Skeletal muscle tissue (tissue), 2 donors: Measurements from ENCODE around the gene NOL3. TPM values are rescaled to one million over a fixed set of nuclear protein-coding genes. Genes with fewer than 3 reads are reported as not detected.

ENCODE experiments used
- small RNA-seq: library from RNA; depleted of rRNA; stranded (forward); fragments of <200 nt; gene quantifications from one replicate; pipeline ENCODE3, GENCODE V24; 2014
- total RNA-seq: library from RNA; depleted of rRNA; stranded (reverse); fragments of >200 nt; gene quantifications from one replicate; pipeline ENCODE4 v1.2.3, GENCODE V29; 2014

The NOL3 gene
- total RNA-seq, 1 donor from 2014 or later, result 11.0 TPM

Small RNA genes within 50 kb of the gene (small RNA-seq; reads per million reads assigned to genes)
- 2.1 reads per million, percentile 86 among the genes with 10 or more reads in this experiment for gene MIR328

Other genes starting within 250 kb of the NOL3 start
- 19.3 TPM for gene RRAD, start 245.0 kb upstream of the NOL3 start, total RNA-seq
- 95.0 TPM for gene CIAO2B, start 236.1 kb upstream of the NOL3 start, total RNA-seq
- gene CES2, start 235.0 kb upstream of the NOL3 start, total RNA-seq, result 15.7 TPM
- gene CES3, start 209.3 kb upstream of the NOL3 start, total RNA-seq, result 0.52 TPM
- 1.0 TPM for gene CES4A, start 181.9 kb upstream of the NOL3 start, total RNA-seq
- gene CBFB, start 141.4 kb upstream of the NOL3 start, total RNA-seq, result 33.9 TPM
- gene PHAF1, start 60.6 kb upstream of the NOL3 start, total RNA-seq, result 17.7 TPM
- gene B3GNT9, start 19.5 kb upstream of the NOL3 start, total RNA-seq, result 7.8 TPM
- gene TRADD, start 10.6 kb upstream of the NOL3 start, total RNA-seq, result 6.3 TPM
- gene FBXL8, start 10.6 kb upstream of the NOL3 start, total RNA-seq, result 1.6 TPM
- 3.7 TPM for gene HSF4, start 5.8 kb upstream of the NOL3 start, total RNA-seq
- gene MATCAP1, start 13.4 kb downstream of the NOL3 start, total RNA-seq, result 5.2 TPM
- 5.2 TPM for gene EXOC3L1, start 19.6 kb downstream of the NOL3 start, total RNA-seq
- 32.4 TPM for gene E2F4, start 21.6 kb downstream of the NOL3 start, total RNA-seq
- gene ELMO3, start 28.6 kb downstream of the NOL3 start, total RNA-seq, result not detected
- gene TMEM208, start 56.6 kb downstream of the NOL3 start, total RNA-seq, result 24.5 TPM
- 5.2 TPM for gene FHOD1, start 76.9 kb downstream of the NOL3 start, total RNA-seq
- gene SLC9A5, start 78.4 kb downstream of the NOL3 start, total RNA-seq, result not detected
- 7.3 TPM for gene PLEKHG4, start 109.0 kb downstream of the NOL3 start, total RNA-seq
- not detected for gene KCTD19, start 156.2 kb downstream of the NOL3 start, total RNA-seq
- gene LRRC36, start 156.3 kb downstream of the NOL3 start, total RNA-seq, result not detected
- 135 TPM for gene TPPP3, start 223.0 kb downstream of the NOL3 start, total RNA-seq
- gene ZDHHC1, start 245.9 kb downstream of the NOL3 start, total RNA-seq, result 11.5 TPM